Measurements from ENCODE around the gene PRKAG2.

Gene PRKAG2

GRCh38 chr7:151630851-151631569, 245.9 kb downstream of the PRKAG2 start:
- no peak for DNase-seq

DNA sequence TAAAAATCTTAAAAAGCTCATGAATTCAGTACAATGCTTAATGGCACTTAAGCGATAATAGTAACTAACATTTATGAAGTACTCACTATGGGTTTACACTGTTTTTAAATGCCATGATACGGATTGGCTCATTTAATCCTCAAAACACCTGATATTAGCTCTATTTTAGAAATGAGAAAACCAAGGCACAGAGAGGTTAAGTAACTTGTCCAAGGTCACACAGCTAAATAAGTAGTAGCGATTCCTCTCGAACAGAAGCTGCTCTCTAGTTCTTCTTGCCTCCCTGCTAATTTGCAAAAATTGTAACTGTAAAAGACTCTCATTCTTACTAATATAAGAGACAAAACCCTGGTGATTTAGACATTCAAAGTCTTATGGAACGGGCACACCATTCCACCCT, 246.6 kb downstream of the PRKAG2 start:
- DNase-seq, result no peak

DNA sequence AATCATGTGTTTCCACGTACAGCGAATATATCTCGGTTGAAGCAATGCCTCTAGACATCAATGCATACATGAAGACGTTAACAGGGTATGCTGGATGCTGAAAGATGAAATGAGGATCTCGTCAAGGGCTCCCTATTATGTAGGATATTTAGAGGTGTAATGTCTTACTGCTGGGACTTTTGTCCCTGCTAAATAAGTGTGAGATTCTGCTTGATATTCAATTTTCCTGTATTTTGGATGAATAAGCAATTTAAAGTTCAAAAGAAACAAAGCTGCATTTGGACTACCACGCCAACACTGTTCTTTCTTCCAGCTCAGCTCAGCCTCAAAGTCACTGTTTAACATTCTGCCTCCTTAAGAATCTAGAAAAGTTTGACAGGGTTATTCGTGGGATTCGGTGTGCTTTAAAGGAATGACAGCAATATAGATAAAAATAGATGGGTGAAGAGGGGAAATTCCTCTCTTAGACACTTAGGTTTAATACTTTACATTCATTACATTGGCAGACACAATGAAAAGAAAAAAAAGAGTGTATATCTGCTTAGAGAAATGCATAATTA, 247.1 kb downstream of the PRKAG2 start:
- DNase-seq, result no peak

GRCh38 chr7:151628846-151629604, 247.9 kb downstream of the PRKAG2 start:
- DNase-seq, result no peak

GRCh38 chr7:151626422-151627115, 250.3 kb downstream of the PRKAG2 start:
- DNase-seq, result no peak

DNA sequence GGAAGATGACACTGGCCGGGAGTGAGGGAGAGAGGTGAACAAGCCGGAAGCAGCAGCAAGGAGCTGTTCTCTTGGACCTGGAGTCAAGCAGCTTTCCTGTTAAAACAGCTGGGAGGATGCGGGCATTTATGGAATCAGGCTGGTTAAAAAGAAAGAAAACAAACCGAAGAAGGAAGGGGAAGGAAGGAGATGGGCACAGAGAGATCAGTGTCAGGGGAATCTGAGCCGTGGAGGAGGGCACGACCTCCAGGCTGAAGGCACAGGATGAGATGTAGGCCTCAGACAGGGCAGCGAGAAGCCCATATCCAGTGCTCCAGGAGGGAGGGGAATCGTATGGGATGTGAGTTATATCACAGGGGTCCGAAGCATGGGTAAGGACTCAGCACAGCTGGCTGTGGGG, 251.3 kb downstream of the PRKAG2 start:
- no peak for DNase-seq

DNA sequence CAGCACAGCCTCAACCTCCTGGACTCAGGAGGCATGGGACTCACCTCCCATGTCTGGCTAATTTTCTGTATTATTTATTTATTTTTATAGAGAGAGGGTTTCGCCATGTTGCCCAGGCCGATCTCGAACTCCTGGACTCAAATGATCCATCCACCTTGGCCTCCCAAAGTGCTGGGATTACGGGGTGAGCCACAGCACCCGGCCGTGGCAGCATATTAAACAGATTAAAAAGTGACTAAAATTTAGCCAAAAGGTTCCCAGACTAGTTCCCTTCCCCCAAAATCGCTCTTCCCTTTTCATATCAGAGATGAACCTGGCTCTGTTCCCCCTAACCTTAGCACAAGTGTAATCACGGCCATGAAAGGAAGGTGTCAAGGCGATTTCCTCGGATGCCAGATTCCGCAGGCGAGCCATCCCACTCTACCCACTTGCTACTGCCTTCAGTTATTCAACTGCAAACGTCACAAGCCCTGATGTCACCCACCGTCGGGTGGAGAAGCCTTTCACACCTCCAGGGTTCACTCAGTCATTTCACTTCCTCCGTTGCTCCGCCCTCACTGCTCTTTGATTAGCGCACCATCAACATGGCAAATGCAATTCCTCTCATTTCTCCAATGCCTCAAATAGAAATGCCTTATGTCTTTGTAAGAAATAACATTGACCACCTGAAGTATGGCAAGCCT, 252.5 kb downstream of the PRKAG2 start:
- DNase-seq, result no peak

GRCh38 chr7:151623766-151624165, 253.1 kb downstream of the PRKAG2 start:
- no peak for DNase-seq

- DNase-seq, result no peak
These were observed 255.0 kb downstream of the PRKAG2 start for GRCh38 chr7:151621961-151622360.

DNA sequence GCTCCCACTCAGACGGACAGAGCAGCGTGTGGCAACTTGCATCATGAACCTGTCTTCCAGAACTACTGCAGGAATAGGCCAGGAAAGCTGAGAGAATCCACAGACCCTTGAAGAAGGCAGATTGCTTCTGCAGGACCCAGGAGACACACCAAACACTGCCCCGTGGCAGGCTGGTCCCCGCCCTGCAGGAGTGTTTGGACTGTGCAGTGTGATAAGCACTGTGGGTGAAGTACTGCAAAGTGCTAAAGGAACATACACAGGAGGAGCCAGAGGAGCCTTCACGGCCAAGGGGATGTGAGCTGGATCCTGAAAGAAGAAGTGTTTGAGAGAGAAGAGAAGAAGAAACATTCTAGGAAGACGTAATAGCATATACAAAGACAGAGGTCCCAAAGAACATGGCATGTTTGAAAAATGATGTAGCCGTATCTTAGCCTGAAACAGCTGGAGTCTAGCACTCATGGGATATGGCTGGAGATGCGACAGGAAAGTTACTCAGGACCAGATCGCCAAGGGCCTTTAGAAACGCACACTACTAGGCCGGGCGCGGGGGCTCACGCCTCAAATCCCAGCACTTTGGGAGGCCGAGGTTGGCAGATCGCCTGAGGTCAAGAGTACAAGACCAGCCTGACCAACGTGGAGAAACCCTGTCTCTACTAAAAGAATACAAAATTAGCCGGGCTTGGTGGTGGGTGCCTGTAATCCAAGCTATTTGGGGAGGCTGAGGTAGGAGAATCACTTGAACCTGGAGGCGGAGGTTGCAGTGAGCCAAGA, 260.3 kb downstream of the PRKAG2 start:
- no peak for DNase-seq

DNA sequence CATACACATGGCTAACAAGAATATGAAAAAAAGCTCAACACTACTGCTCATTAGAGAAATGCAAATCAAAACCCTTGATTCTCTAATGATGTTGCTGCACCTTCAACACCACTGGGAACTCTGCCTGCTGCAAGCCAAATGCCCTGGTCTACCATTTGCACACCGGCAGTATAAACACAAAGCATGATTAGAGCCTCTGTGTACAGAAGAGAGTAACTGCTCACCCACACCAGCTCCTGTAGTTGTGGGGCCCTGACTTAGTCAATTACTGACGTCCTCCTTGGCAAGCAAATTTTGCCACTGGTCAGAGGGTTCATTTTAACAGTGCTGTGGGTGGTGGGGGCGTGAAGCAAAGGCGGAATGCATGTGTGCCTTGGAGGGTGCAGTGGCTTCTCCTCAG, 261.1 kb downstream of the PRKAG2 start:
- DNase-seq, result no peak

- DNase-seq, result no peak
These were observed 261.9 kb downstream of the PRKAG2 start for GRCh38 chr7:151615058-151615457.

GRCh38 chr7:151614019-151614418, 262.9 kb downstream of the PRKAG2 start:
- DNase-seq, result no peak

DNA sequence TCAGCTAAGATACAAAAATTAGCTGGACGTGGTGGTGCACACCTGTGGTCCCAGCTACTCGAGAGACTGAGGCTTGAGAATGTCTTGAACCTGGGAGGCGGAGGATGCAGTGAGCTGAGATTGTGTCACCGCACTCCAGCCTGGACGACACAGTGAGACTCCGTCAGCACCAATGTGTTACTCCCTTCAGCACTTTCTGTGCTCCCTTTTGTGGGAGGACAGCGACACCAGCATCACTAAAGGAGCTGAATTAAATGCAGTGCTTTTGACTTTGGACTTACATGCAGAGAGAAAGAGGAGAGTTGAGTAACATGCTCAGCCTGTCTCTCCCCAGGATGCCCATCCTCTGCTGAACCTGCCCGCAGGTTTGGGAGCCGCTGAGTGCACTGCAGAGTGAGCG, 265.0 kb downstream of the PRKAG2 start:
- DNase-seq, result no peak

GRCh38 chr7:151611041-151611440, 265.9 kb downstream of the PRKAG2 start:
- DNase-seq, result no peak

- no peak for DNase-seq
These were observed 268.8 kb downstream of the PRKAG2 start for GRCh38 chr7:151608031-151608551.

DNA sequence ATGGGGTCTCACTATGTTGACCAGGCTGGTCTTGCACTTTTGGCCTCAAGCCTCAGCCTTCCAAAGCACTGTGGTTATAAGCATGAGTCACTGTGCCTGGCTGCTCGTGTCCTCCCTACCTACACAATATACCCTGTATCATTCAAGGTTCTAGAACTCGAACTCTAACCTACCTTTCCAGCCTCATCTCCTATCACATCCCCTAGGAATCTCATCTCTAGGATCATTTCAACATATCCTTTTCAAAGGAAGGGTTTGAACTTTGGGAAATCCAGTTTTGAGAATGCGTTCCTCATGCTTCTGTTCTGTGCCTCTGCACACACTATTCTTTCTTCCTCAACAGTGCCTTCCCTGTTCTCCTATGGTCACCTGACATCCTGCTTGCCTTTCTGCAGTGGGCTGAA, 269.4 kb downstream of the PRKAG2 start:
- no peak for DNase-seq

DNA sequence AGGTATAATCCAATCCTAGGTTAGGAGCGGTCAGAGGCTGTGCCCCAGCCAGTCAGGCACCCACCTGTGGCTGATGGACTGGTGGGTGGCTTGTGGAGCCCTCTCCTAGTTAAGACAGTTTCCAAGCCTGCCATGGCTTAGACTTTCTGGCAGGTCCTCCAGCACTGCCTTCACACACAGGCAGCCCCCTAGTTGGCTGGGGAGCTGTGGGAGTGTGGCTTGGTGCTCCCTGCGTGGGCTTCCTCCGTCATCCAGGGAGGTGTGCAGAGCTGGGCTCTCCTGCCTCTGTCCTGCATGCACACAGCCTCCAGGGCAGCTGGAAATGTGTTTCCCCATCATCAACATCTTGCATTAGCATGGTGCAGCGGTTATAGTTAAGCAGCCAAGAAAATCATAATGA, 273.0 kb downstream of the PRKAG2 start:
- no peak for DNase-seq

GRCh38 chr7:151601521-151602305, 275.2 kb downstream of the PRKAG2 start:
- no peak for DNase-seq

DNA sequence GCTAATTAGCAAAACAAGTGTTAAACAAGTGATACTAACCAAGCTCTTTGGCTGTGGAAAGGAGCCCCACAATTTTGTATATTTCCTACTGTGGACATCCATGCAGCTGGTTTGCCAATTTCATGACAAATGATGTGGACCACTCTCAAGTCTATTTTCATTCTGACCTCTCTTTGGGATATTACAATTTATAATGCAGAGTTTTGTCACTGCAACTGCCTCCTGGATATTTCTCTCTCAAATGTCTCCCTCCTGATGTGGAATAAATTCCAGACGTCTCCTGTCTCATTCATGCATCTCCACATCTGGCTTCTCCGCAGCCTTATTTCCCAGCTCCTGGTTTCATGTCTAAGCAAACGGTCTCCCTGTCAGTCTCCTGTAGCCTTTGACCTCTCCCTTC, 276.6 kb downstream of the PRKAG2 start:
- no peak for DNase-seq
